ENCODE measurements around the gene CCDC117. TPM values are rescaled to one million over a fixed set of nuclear protein-coding genes. Genes with fewer than 3 reads are reported as not detected.

The CCDC117 gene
- total RNA-seq, 1 donor from 2014 or later, result 10.7 TPM

GRCh38 chr22:28826921-28827320, 54.4 kb downstream of the CCDC117 start:
- no peaks in the 10 kb centered on the region for H3K9me3 ChIP-seq
- no peak overlapping the region for H3K4me3 ChIP-seq
- H3K36me3 ChIP-seq, result peaks cover 0 to 7% of the 10 kb centered on the region in 2 donors
- TF ChIP-seq CTCF (IDR thresholded peaks at IDR 0.05), result no peak
- no peaks in the 10 kb centered on the region for H3K27me3 ChIP-seq
- no peaks in the 10 kb centered on the region for H3K4me1 ChIP-seq
- intact Hi-C loops (cut with DNase I), result no loop called here
- H3K27ac ChIP-seq, result no peak overlapping the region
- no peak for DNase-seq (ENCODE audit: low spot score in 2 of 2)

- no peaks in the 10 kb centered on the region for H3K36me3 ChIP-seq
- no peaks in the 10 kb centered on the region for H3K9me3 ChIP-seq
- TF ChIP-seq CTCF (IDR thresholded peaks at IDR 0.05), result peak; percentile 94 to 96 (median 95)
- DNase-seq (ENCODE audit: low spot score in 2 of 2), result peak in 1 of 2 donors; percentile 85
- no peaks in the 10 kb centered on the region for H3K27me3 ChIP-seq
- intact Hi-C loops (cut with DNase I), result loop anchor here (1.0 kb wide), 1 partner anchor 229 kb away; no protein-coding TSS in a partner anchor
- H3K27ac ChIP-seq, result no peak overlapping the region
- no peak overlapping the region for H3K4me3 ChIP-seq
- no peaks in the 10 kb centered on the region for H3K4me1 ChIP-seq
These were observed 57.1 kb downstream of the CCDC117 start for GRCh38 chr22:28829358-28830181.

- H3K27me3 ChIP-seq, result no peaks in the 10 kb centered on the region
- no peak overlapping the region for H3K4me3 ChIP-seq
- no peak for TF ChIP-seq CTCF (IDR thresholded peaks at IDR 0.05)
- no peak overlapping the region for H3K27ac ChIP-seq
- DNase-seq (ENCODE audit: low spot score in 2 of 2), result no peak
- intact Hi-C loops (cut with DNase I), result no loop called here
- no peaks in the 10 kb centered on the region for H3K9me3 ChIP-seq
- no peaks in the 10 kb centered on the region for H3K36me3 ChIP-seq
- no peaks in the 10 kb centered on the region for H3K4me1 ChIP-seq
These were observed 57.9 kb downstream of the CCDC117 start for GRCh38 chr22:28830441-28830840.

DNA sequence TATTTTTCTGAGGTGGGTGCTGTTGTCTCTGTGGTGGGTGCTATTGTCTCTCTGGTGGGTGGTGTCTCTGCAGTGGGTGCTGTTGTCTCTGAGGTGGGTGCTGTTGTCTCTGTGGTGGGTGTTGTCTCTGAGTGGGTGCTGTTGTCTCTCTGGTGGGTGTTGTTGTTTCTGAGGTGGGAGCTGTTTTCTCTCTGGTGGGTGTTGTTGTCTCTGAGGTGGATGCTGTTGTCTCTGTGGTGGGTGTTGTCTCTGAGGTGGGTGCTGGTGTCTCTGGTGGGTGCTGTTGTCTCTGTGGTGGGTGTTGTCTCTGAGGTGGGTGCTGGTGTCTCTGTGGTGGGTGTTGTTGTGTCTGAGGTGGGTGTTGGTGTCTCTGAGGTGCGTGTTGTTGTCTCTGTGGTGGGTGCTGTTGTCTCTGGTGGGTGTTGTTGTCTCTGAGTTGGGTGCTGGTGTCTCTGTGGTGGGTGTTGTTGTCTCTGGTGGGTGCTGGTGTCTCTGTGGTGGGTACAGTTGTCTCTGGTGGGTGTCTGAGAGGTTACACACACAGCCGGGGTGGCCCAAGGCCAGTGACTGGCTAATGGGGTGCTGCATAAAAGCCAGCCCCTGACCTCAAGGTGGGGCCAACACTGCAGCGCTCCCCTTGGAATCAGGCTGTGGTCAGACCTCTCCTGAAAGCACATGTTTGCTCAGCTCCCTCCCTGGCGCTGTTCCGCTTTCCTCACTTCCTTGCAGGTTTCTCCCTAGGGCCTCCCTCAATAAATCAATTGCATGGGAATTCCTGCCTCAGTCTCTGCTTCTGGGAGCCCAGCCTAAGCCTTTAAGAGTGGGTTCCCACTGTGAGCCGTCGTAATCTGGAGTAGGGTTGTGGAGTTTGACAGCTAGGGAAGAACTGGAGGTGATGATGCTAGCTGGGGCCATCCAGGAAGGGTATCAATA, 58.9 kb downstream of the CCDC117 start:
- DNase-seq (ENCODE audit: low spot score in 2 of 2), result no peak
- H3K4me3 ChIP-seq, result no peak overlapping the region
- H3K9me3 ChIP-seq, result no peaks in the 10 kb centered on the region
- no peak for TF ChIP-seq CTCF (IDR thresholded peaks at IDR 0.05)
- no peaks in the 10 kb centered on the region for H3K4me1 ChIP-seq
- no peaks in the 10 kb centered on the region for H3K27me3 ChIP-seq
- no peaks in the 10 kb centered on the region for H3K36me3 ChIP-seq
- no peak overlapping the region for H3K27ac ChIP-seq
- intact Hi-C loops (cut with DNase I), result no loop called here

DNA sequence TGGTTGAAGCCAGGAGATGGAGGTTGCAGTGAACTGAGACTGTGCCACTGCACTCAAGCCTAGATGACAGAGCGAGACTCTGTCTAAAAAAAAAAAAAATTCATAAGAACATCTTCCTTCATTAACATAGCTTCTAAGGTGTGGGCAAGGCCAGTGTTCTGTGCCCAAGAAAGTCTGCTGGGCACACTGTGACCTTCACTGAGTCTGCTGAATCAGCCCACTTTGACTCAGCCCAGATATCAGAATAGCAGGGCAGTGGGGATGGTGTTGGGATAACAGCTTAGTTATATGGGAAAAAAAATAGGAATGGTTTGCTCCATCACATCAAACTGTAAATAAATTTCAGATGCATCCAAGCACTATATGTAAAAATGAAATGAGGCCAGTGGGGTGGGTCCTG, 60.2 kb downstream of the CCDC117 start:
- intact Hi-C loops (cut with DNase I), result no loop called here
- Histone ChIP-seq H3K4me3 (no peak overlapping the region), H3K4me1 (no peaks in the 10 kb centered on the region), H3K27me3 (no peaks in the 10 kb centered on the region), H3K36me3 (no peaks in the 10 kb centered on the region), H3K9me3 (no peaks in the 10 kb centered on the region), H3K27ac (no peak overlapping the region)
- no peak for TF ChIP-seq CTCF (IDR thresholded peaks at IDR 0.05)
- DNase-seq (ENCODE audit: low spot score in 2 of 2), result no peak
